Lung microvascular endothelial cell (primary cell): ENCODE data around the gene SLC12A1. TPM values are rescaled to one million over a fixed set of nuclear protein-coding genes. Genes with fewer than 3 reads are reported as not detected.
A peak's percentile ranks its signal among the peaks of the same experiment; 100 is the strongest.

Experiments
- DNase-seq, 2 donors: peaks; one replicate each; pipeline versions ENCODE4 v3.0.0 to v3.0.0-alpha.2; 2010; ENCODE audit warnings: low read depth in 2 of 2
- total RNA-seq: library from RNA; depleted of rRNA; stranded (reverse); fragments of >200 nt; gene quantifications from 2 replicates; pipeline ENCODE4 v1.2.1, GENCODE V29; 2014

SLC12A1 gene
- total RNA-seq, 1 donor from 2014 or later: not detected

- peak; percentile 79 to 82 for DNase-seq
These were observed 146.5 kb downstream of the SLC12A1 start for GRCh38 chr15:48352474-48353072.

Other genes with a start within 250 kb of the SLC12A1 start
- gene SLC24A5, start 85.3 kb upstream of the SLC12A1 start, total RNA-seq: under 0.01 TPM in 1 of 2 replicates, not detected in the other
- 5.9 and 7.7 TPM in 2 replicates for gene MYEF2, start 28.0 kb upstream of the SLC12A1 start, total RNA-seq
- not detected in 2 replicates for gene CTXN2, start 14.6 kb upstream of the SLC12A1 start, total RNA-seq
- gene DUT, start 125.1 kb downstream of the SLC12A1 start, total RNA-seq: 34.9 and 35.5 TPM in 2 replicates